ENCODE results near the gene CEP104.
"Not testable (repeated sequence)": the region's sequence is repeated elsewhere in the genome, so short reads cannot be mapped to it uniquely, and the experiment has no call there.

CEP104 gene

GRCh38 chr1:3824650-3825049, 32.4 kb downstream of the CEP104 start:
- no peak for DNase-seq (ENCODE audit: low read depth)

- DNase-seq (ENCODE audit: low read depth), result no peak
These were observed 34.6 kb downstream of the CEP104 start for GRCh38 chr1:3822421-3822820.

GRCh38 chr1:3821908-3822307, 35.1 kb downstream of the CEP104 start:
- DNase-seq (ENCODE audit: low read depth), result no peak

GRCh38 chr1:3821447-3821846, 35.6 kb downstream of the CEP104 start:
- no peak for DNase-seq (ENCODE audit: low read depth)

GRCh38 chr1:3821004-3821403, 36.0 kb downstream of the CEP104 start:
- no peak for DNase-seq (ENCODE audit: low read depth)

- no peak for DNase-seq (ENCODE audit: low read depth)
These were observed 36.7 kb downstream of the CEP104 start for GRCh38 chr1:3820316-3820715.

GRCh38 chr1:3819771-3820200, 37.2 kb downstream of the CEP104 start:
- DNase-seq (ENCODE audit: low read depth), result no peak

GRCh38 chr1:3817821-3818597, 39.0 kb downstream of the CEP104 start:
- no peak for DNase-seq (ENCODE audit: low read depth)

GRCh38 chr1:3817138-3817740, 39.8 kb downstream of the CEP104 start:
- no peak for DNase-seq (ENCODE audit: low read depth)

- DNase-seq (ENCODE audit: low read depth), result no peak
These were observed 40.5 kb downstream of the CEP104 start for GRCh38 chr1:3816331-3817137.

GRCh38 chr1:3814771-3815561, 42.0 kb downstream of the CEP104 start:
- DNase-seq (ENCODE audit: low read depth), result no peak

- no peak for DNase-seq (ENCODE audit: low read depth)
These were observed 42.9 kb downstream of the CEP104 start for GRCh38 chr1:3814065-3814464.

GRCh38 chr1:3811595-3811911, 45.5 kb downstream of the CEP104 start:
- DNase-seq (ENCODE audit: low read depth), result no peak

GRCh38 chr1:3810149-3810761, 46.8 kb downstream of the CEP104 start:
- not testable (repeated sequence) for DNase-seq (ENCODE audit: low read depth)

- DNase-seq (ENCODE audit: low read depth), result no peak
These were observed 47.3 kb downstream of the CEP104 start for GRCh38 chr1:3809680-3810079.

- no peak for DNase-seq (ENCODE audit: low read depth)
These were observed 49.2 kb downstream of the CEP104 start for GRCh38 chr1:3807769-3808168.

GRCh38 chr1:3805038-3805437, 52.0 kb downstream of the CEP104 start:
- DNase-seq (ENCODE audit: low read depth), result no peak

- DNase-seq (ENCODE audit: low read depth), result not testable (repeated sequence)
These were observed 52.4 kb downstream of the CEP104 start for GRCh38 chr1:3804627-3804944.

- no peak for DNase-seq (ENCODE audit: low read depth)
These were observed 52.9 kb downstream of the CEP104 start for GRCh38 chr1:3803905-3804626.

GRCh38 chr1:3800795-3801194, 56.2 kb downstream of the CEP104 start:
- DNase-seq (ENCODE audit: low read depth), result not testable (repeated sequence)

GRCh38 chr1:3799976-3800685, 56.9 kb downstream of the CEP104 start:
- no peak for DNase-seq (ENCODE audit: low read depth)
